ENCODE data around the gene MTHFD1L. TPM values are rescaled to one million over a fixed set of nuclear protein-coding genes. Genes with fewer than 3 reads are reported as not detected.
A peak's percentile ranks its signal among the peaks of the same experiment; 100 is the strongest.

The MTHFD1L gene
- total RNA-seq, 1 donor from 2014 or later = 32.5 TPM

GRCh38 chr6:150899231-150899630 is 33.7 kb downstream of the MTHFD1L start:
- Mint-ChIP-seq H3K27me3 (ENCODE audit: insufficient read depth, low read depth) (no peaks in the 10 kb centered on the region), H3K36me3 (peaks cover 10% of the 10 kb centered on the region), H3K9me3 (no peaks in the 10 kb centered on the region), H3K27ac (no peak overlapping the region), H3K4me3 (no peak overlapping the region), H3K4me1 (no peaks in the 10 kb centered on the region)
- no peak for DNase-seq (ENCODE audit: low spot score)
- no peak for TF ChIP-seq CTCF (IDR thresholded peaks at IDR 0.05)
- no peak for TF ChIP-seq EZH2phosphoT487 (IDR thresholded peaks at IDR 0.05)
- TF ChIP-seq EZH2 (IDR thresholded peaks at IDR 0.05) = no peak
- Histone ChIP-seq H3K4me3 (no peak overlapping the region), H3K9me3 (ENCODE audit: low read depth) (no peaks in the 10 kb centered on the region), H3K9ac (no peak overlapping the region), H3K27ac (no peak overlapping the region), H2AFZ (replicated peaks) (no peak overlapping the region), H3K79me2 (ENCODE audit: low read depth) (no peaks in the 10 kb centered on the region), H3K4me1 (no peaks in the 10 kb centered on the region), H3F3A (ENCODE audit: low read depth) (no peaks in the 10 kb centered on the region), H3K36me3 (no peaks in the 10 kb centered on the region), H3K4me2 (no peak overlapping the region), H3K27me3 (no peaks in the 10 kb centered on the region), H4K20me1 (ENCODE audit: low read depth) (no peaks in the 10 kb centered on the region)

GRCh38 chr6:150900049-150900448 is 34.5 kb downstream of the MTHFD1L start:
- no peak overlapping the region for H3K9ac ChIP-seq
- peak overlapping the region; percentile 51 for H3K27ac Mint-ChIP-seq
- H3K4me3 ChIP-seq = no peak overlapping the region
- no peak overlapping the region for H2AFZ ChIP-seq (replicated peaks)
- no peaks in the 10 kb centered on the region for H3K9me3 ChIP-seq (ENCODE audit: low read depth)
- no peaks in the 10 kb centered on the region for H3K27me3 ChIP-seq
- H3K4me1 Mint-ChIP-seq = peaks cover 3% of the 10 kb centered on the region
- H3K36me3 ChIP-seq = no peaks in the 10 kb centered on the region
- H3K27me3 Mint-ChIP-seq (ENCODE audit: insufficient read depth, low read depth) = no peaks in the 10 kb centered on the region
- TF ChIP-seq EZH2 (IDR thresholded peaks at IDR 0.05) = no peak
- TF ChIP-seq CTCF (IDR thresholded peaks at IDR 0.05) = no peak
- no peak for TF ChIP-seq EZH2phosphoT487 (IDR thresholded peaks at IDR 0.05)
- DNase-seq (ENCODE audit: low spot score) = no peak
- no peaks in the 10 kb centered on the region for H4K20me1 ChIP-seq (ENCODE audit: low read depth)
- no peaks in the 10 kb centered on the region for H3K4me1 ChIP-seq
- H3K4me2 ChIP-seq = no peak overlapping the region
- H3K9me3 Mint-ChIP-seq = no peaks in the 10 kb centered on the region
- H3K79me2 ChIP-seq (ENCODE audit: low read depth) = no peaks in the 10 kb centered on the region
- H3K36me3 Mint-ChIP-seq = peaks cover 10% of the 10 kb centered on the region
- no peaks in the 10 kb centered on the region for H3F3A ChIP-seq (ENCODE audit: low read depth)
- H3K27ac ChIP-seq = no peak overlapping the region
- H3K4me3 Mint-ChIP-seq = no peak overlapping the region

GRCh38 chr6:150902142-150902776 is 36.8 kb downstream of the MTHFD1L start:
- no peak overlapping the region for H3K4me2 ChIP-seq
- no peak overlapping the region for H3K4me3 Mint-ChIP-seq
- no peak for TF ChIP-seq EZH2phosphoT487 (IDR thresholded peaks at IDR 0.05)
- no peak for TF ChIP-seq CTCF (IDR thresholded peaks at IDR 0.05)
- no peak for TF ChIP-seq EZH2 (IDR thresholded peaks at IDR 0.05)
- no peak overlapping the region for H3K27ac ChIP-seq
- no peak overlapping the region for H3K4me3 ChIP-seq
- no peak overlapping the region for H3K27ac Mint-ChIP-seq
- no peaks in the 10 kb centered on the region for H3K9me3 ChIP-seq (ENCODE audit: low read depth)
- no peaks in the 10 kb centered on the region for H3F3A ChIP-seq (ENCODE audit: low read depth)
- H3K79me2 ChIP-seq (ENCODE audit: low read depth) = no peaks in the 10 kb centered on the region
- no peak for DNase-seq (ENCODE audit: low spot score)
- peaks cover 2% of the 10 kb centered on the region for H3K27me3 Mint-ChIP-seq (ENCODE audit: insufficient read depth, low read depth)
- H3K36me3 Mint-ChIP-seq = peaks cover 22% of the 10 kb centered on the region
- H4K20me1 ChIP-seq (ENCODE audit: low read depth) = no peaks in the 10 kb centered on the region
- peaks cover 3% of the 10 kb centered on the region for H3K4me1 Mint-ChIP-seq
- H2AFZ ChIP-seq (replicated peaks) = no peak overlapping the region
- H3K4me1 ChIP-seq = no peaks in the 10 kb centered on the region
- no peaks in the 10 kb centered on the region for H3K9me3 Mint-ChIP-seq
- no peaks in the 10 kb centered on the region for H3K36me3 ChIP-seq
- no peak overlapping the region for H3K9ac ChIP-seq
- H3K27me3 ChIP-seq = no peaks in the 10 kb centered on the region
